Medulla oblongata (tissue), 1 donor: Measurements from ENCODE around the gene CYSLTR2.
A peak's percentile ranks its signal among the peaks of the same experiment; 100 is the strongest.

ENCODE experiments used
- DNase-seq: peaks from one replicate; pipeline ENCODE4 v3.0.0-alpha.2; 2015; ENCODE audit errors: extremely low spot score

The CYSLTR2 gene

GRCh38 chr13:48739386-48739964, 85.7 kb downstream of the CYSLTR2 start:
- DNase-seq, result no peak

GRCh38 chr13:48741377-48741776, 87.6 kb downstream of the CYSLTR2 start:
- DNase-seq, result no peak

- DNase-seq, result no peak
These were observed 93.1 kb downstream of the CYSLTR2 start for GRCh38 chr13:48746821-48747220.

DNA sequence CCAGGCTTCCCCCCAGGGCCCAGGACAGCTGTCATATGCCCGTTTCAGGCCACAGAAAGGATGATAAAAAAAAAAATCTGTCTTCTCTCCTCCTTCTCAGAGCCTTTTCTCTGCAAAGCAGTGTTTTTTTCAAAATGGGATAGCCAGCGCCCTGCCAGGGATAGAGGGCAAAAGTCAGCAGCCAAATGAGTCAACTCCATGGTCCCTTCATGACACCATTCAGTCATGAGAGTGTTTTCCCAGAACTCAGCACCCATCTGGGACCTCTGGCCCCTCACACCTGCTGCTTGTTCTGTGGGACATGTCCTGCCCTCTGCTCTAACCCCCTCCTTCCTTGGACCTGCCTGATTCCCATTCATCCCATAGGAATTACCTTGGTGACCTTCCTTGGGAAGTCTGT, 95.0 kb downstream of the CYSLTR2 start:
- DNase-seq, result no peak

GRCh38 chr13:48749144-48749543, 95.4 kb downstream of the CYSLTR2 start:
- DNase-seq, result no peak

DNA sequence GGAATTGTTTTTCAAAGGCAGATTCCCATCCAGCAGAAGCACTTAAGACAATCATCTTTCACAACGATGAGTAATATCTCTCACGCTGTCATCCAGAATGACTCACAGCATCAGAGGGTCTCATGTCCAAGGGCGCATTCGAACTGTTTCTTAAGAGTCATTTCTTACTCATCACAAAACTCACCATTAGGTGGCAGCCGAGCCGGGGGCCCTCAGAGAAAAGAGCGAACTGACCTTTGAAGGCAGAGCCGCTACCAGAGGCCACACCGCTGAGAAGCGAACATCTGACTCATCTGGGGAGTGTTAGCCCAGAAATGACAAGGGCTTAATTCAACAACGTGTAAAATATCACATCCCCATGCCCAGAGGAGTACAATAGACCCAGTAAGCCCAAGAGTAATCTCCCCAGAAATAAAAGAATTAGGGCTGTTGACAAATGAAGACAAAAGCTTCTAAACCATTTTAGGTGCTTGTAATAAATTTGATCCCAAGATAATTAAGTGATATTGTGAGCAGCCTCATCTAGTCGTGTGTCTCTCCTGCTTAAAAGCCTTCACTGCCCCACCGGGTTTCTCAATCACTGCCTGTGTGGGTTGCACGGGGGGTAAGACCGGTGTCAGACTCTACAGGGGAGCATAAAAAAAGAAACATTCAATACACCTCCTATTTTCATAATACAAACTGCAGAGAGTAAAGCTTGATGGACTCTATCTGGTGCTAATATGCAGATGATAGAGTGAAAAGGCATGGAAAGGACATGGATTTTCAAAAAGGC, 96.2 kb downstream of the CYSLTR2 start:
- DNase-seq, result peak; percentile 75

GRCh38 chr13:48750588-48751383, 97.1 kb downstream of the CYSLTR2 start:
- peak; percentile 19 for DNase-seq

DNA sequence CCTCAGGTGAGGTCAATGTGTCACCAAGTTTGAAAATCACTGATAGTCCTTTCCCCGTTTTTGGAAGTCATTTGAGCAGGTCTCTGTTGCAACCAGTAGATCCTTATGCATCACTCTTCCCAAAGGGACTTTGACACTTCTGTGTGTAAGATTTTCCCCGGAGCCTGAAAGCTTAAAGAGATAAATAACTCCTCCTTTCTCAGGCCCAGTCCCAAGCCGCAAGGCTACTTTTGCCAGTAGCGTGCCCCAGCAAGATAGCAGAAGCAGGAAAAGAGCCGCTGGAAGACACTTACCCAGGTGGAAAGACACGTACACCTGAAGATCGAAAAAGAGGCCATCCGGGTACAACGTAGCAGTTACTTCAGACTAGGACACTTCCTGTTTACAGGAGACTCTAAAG, 106.9 kb downstream of the CYSLTR2 start:
- DNase-seq, result no peak
